ENCODE measurements around the gene CRIP2. TPM values are rescaled to one million over a fixed set of nuclear protein-coding genes. Genes with fewer than 3 reads are reported as not detected.

The CRIP2 gene
- total and polyA plus RNA-seq, 8 donors = 143 to 229 (median 181) TPM

DNA sequence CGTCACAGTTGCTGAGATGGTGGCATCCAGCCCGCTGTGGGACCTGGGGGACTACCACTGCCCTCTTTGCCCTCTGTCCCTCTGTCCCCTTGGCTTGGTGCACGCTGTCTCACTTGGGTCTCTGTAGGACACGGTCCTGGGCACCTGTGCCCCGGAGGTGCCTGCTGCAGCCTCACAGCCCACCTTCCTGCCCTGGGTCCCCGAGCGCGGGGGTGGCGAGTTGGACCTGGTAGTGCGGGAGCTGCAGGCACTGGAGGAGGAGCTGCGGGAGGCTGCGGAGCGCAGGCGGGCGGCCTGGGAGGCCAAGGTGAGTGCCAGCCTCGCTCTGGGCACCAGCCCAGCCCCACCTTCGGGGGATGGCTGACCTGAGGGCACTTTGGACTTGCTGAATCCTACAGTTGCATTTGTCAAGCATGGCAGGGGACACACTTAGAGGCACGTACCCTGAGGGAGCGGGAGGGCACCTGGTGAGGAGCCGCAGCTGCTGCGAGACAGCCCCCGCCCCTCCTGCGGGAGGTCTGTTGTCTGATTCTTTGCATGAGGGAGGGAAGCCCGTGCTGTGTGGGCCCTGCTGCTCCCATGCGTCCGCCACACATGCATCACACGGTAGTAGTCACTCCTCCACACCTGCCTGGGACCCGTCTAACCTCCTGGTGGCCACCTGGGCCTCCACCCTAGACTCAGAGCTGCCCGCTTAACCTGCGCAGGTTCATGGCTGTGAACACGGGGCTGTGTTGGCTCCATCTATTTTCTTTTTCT, 23.2 kb downstream of the CRIP2 start:
- Histone ChIP-seq H3K4me3 (no peak overlapping the region), H3K27me3 (no peaks in the 10 kb centered on the region), H3K4me1 (no peaks in the 10 kb centered on the region), H3K27ac (no peak overlapping the region), H3K36me3 (peaks cover 0 to 28% of the 10 kb centered on the region in 2 donors), H3K9me3 (no peaks in the 10 kb centered on the region)
- DNase-seq (peak in 2 of 4 donors; percentile 30 to 77), ATAC-seq (no peak)
- intact Hi-C loops (cut with DNase I) = no loop called here
- TF ChIP-seq, protein P1, sequence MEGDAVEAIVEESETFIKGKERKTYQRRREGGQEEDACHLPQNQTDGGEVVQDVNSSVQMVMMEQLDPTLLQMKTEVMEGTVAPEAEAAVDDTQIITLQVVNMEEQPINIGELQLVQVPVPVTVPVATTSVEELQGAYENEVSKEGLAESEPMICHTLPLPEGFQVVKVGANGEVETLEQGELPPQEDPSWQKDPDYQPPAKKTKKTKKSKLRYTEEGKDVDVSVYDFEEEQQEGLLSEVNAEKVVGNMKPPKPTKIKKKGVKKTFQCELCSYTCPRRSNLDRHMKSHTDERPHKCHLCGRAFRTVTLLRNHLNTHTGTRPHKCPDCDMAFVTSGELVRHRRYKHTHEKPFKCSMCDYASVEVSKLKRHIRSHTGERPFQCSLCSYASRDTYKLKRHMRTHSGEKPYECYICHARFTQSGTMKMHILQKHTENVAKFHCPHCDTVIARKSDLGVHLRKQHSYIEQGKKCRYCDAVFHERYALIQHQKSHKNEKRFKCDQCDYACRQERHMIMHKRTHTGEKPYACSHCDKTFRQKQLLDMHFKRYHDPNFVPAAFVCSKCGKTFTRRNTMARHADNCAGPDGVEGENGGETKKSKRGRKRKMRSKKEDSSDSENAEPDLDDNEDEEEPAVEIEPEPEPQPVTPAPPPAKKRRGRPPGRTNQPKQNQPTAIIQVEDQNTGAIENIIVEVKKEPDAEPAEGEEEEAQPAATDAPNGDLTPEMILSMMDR (IDR thresholded peaks at IDR 0.05) = no peak

- Histone ChIP-seq H3K4me3 (no peak overlapping the region), H3K9me3 (no peaks in the 10 kb centered on the region), H3K4me1 (no peaks in the 10 kb centered on the region), H3K27ac (no peak overlapping the region), H3K27me3 (no peaks in the 10 kb centered on the region), H3K36me3 (peaks cover 0 to 25% of the 10 kb centered on the region in 2 donors)
- TF ChIP-seq, protein P1 (IDR thresholded peaks at IDR 0.05) = no peak
- intact Hi-C loops (cut with DNase I) = no loop called here
- ATAC-seq (no peak), DNase-seq (peak in 2 of 4 donors; percentile 20 to 75)
Observed at GRCh38 chr14:105498430-105499255, 24.0 kb downstream of the CRIP2 start.

- TF ChIP-seq, protein P1 (IDR thresholded peaks at IDR 0.05) = no peak
- intact Hi-C loops (cut with DNase I) = no loop called here
- Histone ChIP-seq H3K36me3 (peaks cover 0 to 23% of the 10 kb centered on the region in 2 donors), H3K9me3 (no peaks in the 10 kb centered on the region), H3K4me3 (no peak overlapping the region), H3K4me1 (no peaks in the 10 kb centered on the region), H3K27ac (no peak overlapping the region), H3K27me3 (no peaks in the 10 kb centered on the region)
- DNase-seq (peak in 2 of 4 donors; percentile 24 to 75), ATAC-seq (no peak)
Observed at GRCh38 chr14:105499256-105500035, 24.8 kb downstream of the CRIP2 start.

- DNase-seq (peak in 2 of 4 donors; percentile 18 to 31), ATAC-seq (no peak)
- no peaks in the 10 kb centered on the region for H3K4me1 ChIP-seq
- TF ChIP-seq, protein P1 (IDR thresholded peaks at IDR 0.05) = no peak
- H3K27me3 ChIP-seq = no peaks in the 10 kb centered on the region
- intact Hi-C loops (cut with DNase I) = no loop called here
- H3K9me3 ChIP-seq = no peaks in the 10 kb centered on the region
- H3K36me3 ChIP-seq = peaks cover 0 to 22% of the 10 kb centered on the region in 2 donors
- H3K27ac ChIP-seq = no peak overlapping the region
- no peak overlapping the region for H3K4me3 ChIP-seq
Observed at GRCh38 chr14:105500036-105500725, 25.6 kb downstream of the CRIP2 start.

Measured in left lung (tissue), 10 donors.